Stimulated activated CD8-positive, alpha-beta memory T cell treated with anti-CD3 and anti-CD28 coated beads, Interleukin-15, amount 100 ng/mL, for 48 hours (primary cell): Measurements from ENCODE around the gene LIPC.

Source experiments
- DNase-seq, 2 donors: peaks; one replicate each; pipeline ENCODE4 v3.0.0-alpha.2; 2020; ENCODE audit warnings: low read depth in 2 of 2

Gene LIPC

GRCh38 chr15:58554758-58555157 is 123.0 kb downstream of the LIPC start:
- DNase-seq, result no peak

DNA sequence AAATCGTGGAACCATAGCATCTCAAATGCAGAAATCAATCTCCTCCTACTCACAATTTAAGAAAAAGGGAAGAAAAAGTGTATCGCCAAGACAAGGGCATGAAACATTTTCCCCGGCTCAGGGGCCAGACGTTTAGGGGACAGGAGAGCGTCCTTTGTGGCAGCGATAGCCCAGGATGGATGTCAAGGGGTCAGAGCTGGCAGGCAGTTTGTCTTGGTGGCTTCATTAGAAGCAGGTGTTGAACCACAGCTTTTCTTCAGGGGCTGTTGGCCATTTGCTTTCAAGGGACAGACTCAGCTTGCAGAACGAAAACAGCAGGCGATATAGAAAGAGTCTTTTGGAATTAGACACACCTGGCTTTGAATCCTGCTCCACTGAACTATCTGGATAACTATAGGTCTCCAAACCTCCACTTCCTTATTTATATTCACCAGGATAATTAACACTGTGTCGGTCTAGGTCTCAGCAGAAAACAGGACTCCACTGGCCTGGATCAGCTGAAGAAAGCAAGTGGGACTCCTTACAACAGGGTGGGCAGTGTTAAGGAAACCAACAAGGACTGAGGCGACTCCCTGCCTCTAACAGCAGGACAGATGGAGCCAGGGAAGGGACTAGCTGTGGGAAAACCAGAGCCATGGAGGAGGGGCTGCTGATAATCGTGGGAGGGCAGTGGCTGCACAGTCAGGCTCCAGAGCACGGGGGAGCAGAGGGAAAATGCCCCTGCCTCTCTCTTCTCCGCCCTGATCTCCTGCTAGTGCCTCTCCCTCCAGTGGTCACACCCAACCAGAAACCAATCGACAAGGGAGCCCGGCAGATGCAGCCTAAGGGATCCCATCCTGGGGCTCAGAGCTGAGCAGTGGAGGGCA is 123.6 kb downstream of the LIPC start:
- no peak for DNase-seq

DNA sequence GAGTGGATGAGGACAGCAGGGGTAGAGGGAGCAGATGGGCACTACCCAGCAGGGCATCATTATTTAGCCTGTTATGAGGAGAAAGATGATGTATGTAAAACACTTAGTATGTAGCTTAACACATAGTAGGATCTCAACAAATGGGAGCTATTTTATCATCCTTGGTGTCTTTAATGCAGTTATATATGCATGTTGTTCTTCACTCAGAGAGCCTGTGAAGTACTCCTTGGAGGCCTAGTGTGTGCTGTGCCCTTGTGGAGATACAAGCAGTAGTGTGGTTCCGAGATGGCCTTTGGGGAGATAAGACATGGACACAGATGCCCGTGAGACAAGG is 124.2 kb downstream of the LIPC start:
- no peak for DNase-seq

DNA sequence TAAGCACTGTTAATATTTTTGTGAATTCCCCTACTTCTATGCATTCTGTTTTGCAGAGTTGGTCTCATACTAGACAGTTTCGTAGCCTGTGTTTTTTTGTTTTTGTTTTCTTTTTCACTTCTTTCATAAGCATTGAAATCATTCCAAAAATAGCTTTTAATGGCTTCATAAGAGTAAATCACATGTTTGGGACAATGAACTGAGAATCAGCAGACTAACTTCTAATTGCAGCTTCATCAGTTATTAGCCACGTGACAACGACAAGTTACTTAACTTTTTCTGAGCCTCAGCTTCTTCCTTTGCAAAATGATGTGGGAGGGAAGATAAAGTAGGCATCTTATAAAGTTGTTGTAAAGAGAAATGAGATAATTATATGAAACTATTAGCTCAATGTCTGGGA is 124.8 kb downstream of the LIPC start:
- DNase-seq, result no peak

DNA sequence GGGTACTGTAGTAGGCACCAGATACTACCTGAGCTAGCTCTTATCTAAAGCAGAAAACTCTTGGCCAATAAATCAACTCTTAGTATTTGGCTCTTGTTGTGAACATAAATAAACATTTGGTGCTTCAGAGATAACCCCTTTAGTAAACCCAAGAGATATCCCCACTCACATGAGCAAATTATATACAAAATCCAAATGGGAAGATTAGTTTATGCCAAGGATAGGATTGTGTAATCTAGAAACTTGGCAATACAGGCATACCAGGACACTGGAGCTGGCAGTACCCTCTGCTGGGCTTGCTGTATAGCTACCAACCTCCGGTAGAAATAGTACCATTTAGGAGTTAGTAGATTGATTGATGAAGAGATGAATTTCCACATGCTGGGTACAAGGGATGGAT is 127.0 kb downstream of the LIPC start:
- DNase-seq, result no peak

DNA sequence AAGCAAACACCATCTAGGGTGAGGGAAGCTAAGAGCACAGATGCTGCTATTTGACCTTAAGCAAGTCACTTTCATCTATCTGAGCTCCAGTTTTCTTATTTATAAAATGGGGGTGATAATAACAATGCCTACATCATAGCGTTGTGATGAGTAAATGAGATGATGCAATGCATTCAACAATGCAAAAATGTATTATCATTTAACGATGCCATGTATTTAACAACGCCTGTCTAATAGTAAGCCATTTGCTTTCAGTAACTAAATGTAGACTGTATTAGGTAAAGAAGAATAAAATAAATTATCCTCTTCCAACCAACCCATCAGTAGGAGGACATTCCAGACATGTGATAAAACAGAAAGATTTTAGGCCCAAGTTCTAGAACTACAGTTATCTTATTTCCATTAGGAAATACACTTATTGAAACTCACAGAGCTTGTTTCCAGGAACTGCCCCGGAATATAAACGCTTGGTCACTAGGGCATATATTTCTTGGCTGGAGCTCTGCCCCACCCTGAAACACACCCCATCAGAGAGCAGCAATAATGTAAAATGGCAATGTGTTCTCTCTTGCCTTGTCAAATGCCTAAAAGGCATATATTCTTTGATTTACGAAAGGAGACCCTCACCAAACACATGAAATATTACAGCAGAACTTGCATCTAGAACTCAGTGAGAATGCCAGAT is 128.3 kb downstream of the LIPC start:
- no peak for DNase-seq

- DNase-seq, result no peak
These were observed 129.5 kb downstream of the LIPC start for GRCh38 chr15:58561321-58561720.

- DNase-seq, result no peak
These were observed 130.3 kb downstream of the LIPC start for GRCh38 chr15:58562135-58562534.

DNA sequence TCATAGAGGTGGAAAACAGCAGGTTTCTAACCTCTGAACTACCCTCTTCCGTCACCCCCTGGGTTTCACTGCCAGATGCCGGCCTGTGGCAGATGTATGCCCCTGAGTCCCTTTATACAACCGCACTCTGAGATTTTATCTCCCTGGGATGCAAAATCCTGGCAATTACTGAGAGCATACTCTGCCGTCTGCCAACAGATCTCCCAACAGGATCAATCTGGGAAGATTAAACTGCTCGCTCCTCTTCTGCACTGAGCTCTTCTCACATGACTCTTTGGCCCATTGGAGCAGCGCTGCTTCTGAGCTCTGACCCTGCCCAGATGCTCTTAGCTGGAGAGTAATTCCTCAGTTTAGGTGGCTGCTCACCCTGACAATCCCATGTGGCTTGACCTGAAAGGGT is 133.2 kb downstream of the LIPC start:
- DNase-seq, result no peak

DNA sequence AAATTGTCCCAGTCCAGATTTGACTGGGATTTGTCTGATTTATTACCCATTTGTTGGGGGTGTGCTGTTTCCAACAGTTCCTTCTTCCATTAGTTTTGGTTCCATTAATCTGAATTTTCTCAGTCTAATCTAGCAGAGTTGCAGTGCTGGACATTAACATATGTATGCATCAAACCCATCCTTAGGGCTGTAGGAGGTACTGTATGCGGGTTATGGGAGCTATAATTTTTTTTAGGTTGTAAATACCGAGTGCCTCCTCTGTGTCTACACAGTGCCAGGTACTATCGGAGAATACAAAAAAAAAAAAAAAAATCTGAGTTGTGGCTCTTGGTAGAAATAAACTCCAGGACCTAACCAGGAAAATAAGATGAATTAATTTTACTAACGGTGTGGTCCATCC is 133.8 kb downstream of the LIPC start:
- no peak for DNase-seq

DNA sequence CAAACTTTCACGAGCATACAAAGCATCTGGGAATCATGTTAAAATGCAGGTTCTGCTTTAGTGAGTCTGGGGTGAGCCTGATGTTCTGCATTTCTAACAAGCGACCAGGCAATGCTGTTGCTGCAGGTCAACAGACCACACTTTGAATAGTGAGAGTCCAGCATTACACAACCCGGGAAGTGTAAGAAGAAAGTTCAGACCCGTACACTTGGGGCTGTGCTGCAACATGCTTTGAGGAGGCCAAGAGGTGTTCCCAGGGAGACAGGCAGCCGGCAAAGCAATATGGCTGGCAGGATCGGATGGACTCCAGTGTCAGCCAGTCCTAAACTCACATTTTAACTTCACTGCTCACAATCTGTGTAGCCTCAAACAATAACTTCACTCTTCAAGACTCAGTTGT is 134.2 kb downstream of the LIPC start:
- DNase-seq, result no peak

- no peak for DNase-seq
These were observed 136.4 kb downstream of the LIPC start for GRCh38 chr15:58568157-58568571.

GRCh38 chr15:58569455-58569854 is 137.7 kb downstream of the LIPC start:
- no peak for DNase-seq

DNA sequence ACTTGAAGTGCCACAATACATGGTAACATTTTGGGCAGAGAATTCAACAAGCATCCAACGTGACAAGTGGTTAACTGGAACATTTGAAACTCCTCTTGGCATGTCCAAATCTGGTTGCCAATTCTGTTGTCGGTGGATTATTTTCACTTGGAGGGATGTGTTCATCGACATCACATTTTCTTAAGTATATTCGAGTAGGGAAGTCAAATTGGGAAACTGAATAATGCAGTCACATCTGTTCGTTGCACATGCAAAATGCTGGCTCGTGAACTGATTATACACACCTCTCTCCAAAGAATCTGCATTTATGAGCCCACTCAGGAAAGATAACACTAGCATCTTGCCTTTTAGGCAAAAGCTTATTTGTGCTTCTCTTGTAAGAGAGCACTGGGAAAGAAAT is 139.7 kb downstream of the LIPC start:
- no peak for DNase-seq

GRCh38 chr15:58572521-58572920 is 140.7 kb downstream of the LIPC start:
- DNase-seq, result no peak

GRCh38 chr15:58573270-58573669 is 141.5 kb downstream of the LIPC start:
- DNase-seq, result no peak

DNA sequence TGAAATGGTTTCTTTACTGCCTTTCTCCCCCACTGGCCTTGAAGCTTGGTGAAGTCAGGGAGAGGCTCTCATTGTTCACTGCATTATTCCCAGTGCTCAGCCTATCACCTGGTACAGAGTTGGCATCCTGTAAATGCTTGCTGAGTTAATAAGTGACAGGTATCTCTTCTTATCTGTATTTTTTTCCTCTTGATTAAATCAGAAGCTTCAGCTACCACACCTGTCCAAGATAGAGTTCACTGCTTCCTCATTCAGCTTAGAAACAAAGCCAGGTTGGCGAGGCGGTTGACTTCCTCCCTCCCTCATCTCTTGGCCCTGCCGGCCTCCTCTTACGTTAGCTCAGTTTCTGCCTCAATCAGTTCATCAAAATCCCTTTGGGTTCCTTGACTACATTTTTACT is 142.8 kb downstream of the LIPC start:
- no peak for DNase-seq

DNA sequence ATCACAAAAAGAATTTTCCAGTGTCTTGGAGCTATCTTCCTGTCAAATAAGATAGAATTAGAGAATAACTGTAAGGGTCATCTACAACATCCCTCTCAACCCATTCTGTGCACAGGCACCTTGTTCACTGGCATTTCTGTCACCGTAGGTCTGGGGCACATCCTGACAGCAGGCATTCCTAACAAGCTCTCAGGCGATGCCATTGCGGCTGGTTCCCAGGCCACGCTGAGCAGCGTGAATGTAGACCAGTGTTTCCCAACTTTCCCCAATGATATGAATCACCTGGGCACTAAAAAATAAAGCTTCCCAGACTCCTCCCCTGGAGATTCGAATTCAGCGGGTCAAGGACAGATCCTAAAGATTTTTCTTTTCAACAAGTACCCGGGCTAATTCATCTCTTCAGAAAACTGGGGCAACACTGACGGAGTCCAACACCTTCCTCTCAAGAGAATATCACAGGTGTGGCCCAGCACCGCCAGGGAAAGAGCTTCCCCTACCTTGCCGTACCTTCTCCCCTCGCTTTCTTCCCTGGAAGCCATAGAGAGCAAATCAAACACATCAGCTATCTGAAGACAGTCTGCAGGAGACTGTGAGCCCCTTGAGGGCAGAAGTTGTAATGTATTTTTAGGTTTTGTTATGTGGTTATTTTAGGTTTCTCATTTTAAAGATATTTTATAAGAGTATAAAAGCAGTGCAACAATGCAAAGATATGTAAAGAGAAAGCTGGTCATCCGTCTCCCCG is 143.4 kb downstream of the LIPC start:
- DNase-seq, result no peak

DNA sequence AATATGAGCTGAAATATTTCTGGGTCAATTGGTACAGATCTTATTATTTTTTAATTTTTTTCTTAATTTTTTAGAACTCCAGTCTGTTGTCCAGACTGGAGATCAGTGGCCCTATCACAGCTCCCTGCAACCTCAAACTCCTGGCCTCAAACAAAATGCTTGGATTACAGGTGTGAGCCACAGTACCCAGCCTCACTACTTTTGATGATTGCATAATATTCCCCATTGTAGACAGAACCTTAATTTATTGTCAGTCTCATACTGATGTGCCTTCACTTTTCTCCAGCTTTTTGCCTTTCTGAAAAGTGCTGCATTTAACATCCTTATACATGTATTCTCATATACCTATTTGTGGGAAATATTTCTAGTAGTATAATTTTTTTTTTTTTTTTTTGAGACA is 144.9 kb downstream of the LIPC start:
- no peak for DNase-seq

GRCh38 chr15:58582160-58582559 is 150.4 kb downstream of the LIPC start:
- DNase-seq, result no peak

DNA sequence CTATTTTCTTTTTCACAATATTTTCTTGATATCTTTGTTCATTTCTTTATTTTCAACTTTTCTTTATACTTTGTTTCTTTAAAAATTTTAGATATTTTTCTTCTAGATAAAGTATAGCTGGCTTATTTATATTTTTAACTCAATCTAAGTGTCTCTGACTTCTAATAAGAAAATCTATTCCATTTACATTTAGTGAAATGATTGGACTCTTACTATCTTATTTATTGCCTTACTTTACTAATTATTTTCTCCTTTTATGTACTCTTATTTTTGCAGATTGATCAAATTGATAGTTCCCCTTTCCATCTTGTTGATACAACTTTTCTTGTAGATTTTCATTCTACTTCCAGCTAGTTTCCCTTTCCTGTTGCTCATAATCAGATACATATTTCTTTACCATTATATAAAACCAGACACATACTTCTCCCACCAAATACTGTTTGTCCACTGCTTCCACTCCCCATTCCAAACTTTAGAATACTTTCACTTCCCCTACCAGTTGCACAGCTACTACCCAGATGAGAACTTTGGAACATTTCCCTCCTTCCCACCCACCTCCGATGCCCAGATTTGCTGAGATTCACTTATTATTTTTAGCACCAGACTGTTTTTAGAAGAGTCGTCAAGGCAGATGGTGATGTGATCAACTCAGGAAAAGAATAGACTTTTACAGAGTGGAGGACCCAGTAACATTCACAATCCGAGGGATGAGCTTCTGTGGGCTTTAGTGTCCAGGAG is 151.5 kb downstream of the LIPC start:
- DNase-seq, result no peak

DNA sequence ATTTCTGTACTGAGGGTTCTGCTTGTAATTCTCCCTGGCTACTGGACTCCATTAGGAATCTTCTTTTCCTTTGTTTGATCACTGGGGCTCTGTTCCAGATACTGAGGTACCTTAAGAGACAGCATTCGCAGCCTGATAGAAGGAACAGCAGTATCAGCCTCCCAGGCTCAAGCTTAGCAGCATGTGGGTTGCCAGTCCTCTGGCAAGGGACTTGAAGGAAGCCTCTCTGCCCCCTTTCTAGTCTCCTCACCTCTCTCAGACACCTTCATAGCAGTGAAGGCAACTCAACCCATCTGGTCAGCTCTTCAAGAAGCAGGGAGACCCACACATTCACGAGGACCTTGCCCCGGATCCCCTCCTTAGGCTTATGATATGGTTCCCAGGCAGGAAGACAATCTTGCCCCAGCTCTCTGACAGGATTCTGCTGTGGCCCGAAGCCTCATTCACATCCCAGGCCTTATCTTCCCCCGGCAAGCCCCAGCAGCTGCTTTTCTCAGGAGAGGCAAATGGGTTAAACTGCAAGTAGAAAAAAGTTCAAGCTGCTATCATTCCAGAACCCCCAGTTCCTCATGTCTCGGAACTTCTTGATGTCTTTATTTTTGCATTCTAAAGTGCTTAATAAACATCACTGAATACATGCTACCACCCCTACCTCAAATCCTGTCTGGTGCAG is 153.1 kb downstream of the LIPC start:
- DNase-seq, result no peak
